KOPT-K1 (cell line): Measurements from ENCODE around the gene KCNV2.

Experiments
- H3K27ac ChIP-seq: fragments of 200-600 bp; sonication (generic); 2 replicates; pipeline ENCODE4 v1.5.1; 2016; ENCODE audit warnings: antibody characterized with exemption, mild to moderate bottlenecking, low read depth, low read length; ENCODE audit not compliant: poor library complexity, severe bottlenecking
- H3K36me3 ChIP-seq: fragments of 200-600 bp; sonication (generic); 2 replicates; pipeline ENCODE4 v1.5.1; 2017; ENCODE audit warnings: antibody characterized with exemption, mild to moderate bottlenecking, low read length, moderate library complexity; ENCODE audit not compliant: insufficient read depth
- H3K9me3 ChIP-seq: fragments of 200-600 bp; sonication (generic); 2 replicates; pipeline ENCODE4 v1.5.1; 2017; ENCODE audit warnings: antibody characterized with exemption, low read length, mild to moderate bottlenecking; ENCODE audit not compliant: insufficient read depth, poor library complexity, severe bottlenecking

Gene KCNV2

GRCh38 chr9:2761424-2761823, 44.1 kb downstream of the KCNV2 start:
- Histone ChIP-seq H3K36me3 (peaks cover 71% of the 10 kb centered on the region), H3K27ac (no peak overlapping the region), H3K9me3 (no peaks in the 10 kb centered on the region)

GRCh38 chr9:2764353-2764752, 47.0 kb downstream of the KCNV2 start:
- peaks cover 58% of the 10 kb centered on the region for H3K36me3 ChIP-seq
- H3K9me3 ChIP-seq, result no peaks in the 10 kb centered on the region
- H3K27ac ChIP-seq, result no peak overlapping the region

DNA sequence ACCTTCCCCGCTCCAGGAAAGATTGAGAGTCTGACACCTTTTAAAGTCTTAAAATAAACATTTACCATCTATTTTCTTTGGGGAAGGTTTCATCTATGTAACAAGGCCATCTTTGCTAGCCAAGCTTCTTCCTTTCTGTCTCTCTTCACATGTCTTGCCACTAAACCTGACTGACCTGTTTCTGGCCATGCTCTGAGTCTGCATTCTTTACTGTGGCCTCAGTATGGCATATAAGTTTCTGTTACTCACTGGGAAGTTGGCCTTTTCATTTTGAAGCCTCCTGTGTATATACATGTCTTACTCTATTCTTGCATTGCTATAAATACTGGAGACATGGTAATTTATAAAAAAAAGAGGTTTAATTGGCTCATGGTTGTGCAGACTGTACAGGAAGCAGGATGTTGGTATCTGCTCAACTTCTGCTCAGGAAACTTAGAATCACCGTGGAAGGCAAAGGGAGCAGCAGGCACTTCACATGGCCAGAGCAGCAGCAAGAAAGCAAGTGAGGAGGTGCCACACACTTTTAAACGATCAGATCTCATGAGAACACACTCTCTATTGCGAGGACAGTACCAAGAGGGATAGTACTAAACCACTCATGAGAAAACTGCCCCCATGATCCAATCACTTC, 48.1 kb downstream of the KCNV2 start:
- Histone ChIP-seq H3K9me3 (no peaks in the 10 kb centered on the region), H3K36me3 (peaks cover 58% of the 10 kb centered on the region), H3K27ac (no peak overlapping the region)

GRCh38 chr9:2767800-2768677, 50.7 kb downstream of the KCNV2 start:
- Histone ChIP-seq H3K27ac (no peak overlapping the region), H3K36me3 (peaks cover 64% of the 10 kb centered on the region), H3K9me3 (no peaks in the 10 kb centered on the region)

GRCh38 chr9:2771087-2771486, 53.8 kb downstream of the KCNV2 start:
- Histone ChIP-seq H3K36me3 (peaks cover 82% of the 10 kb centered on the region), H3K9me3 (peaks cover 28% of the 10 kb centered on the region), H3K27ac (no peak overlapping the region)

- Histone ChIP-seq H3K9me3 (peaks cover 34% of the 10 kb centered on the region), H3K27ac (no peak overlapping the region), H3K36me3 (peaks cover 88% of the 10 kb centered on the region)
Observed at GRCh38 chr9:2771661-2772060, 54.4 kb downstream of the KCNV2 start.

- Histone ChIP-seq H3K9me3 (peaks cover 57% of the 10 kb centered on the region), H3K36me3 (peaks cover 100% of the 10 kb centered on the region), H3K27ac (no peak overlapping the region)
Observed at GRCh38 chr9:2777454-2777853, 60.1 kb downstream of the KCNV2 start.

GRCh38 chr9:2778816-2779215, 61.5 kb downstream of the KCNV2 start:
- Histone ChIP-seq H3K36me3 (peaks cover 99% of the 10 kb centered on the region), H3K9me3 (peaks cover 52% of the 10 kb centered on the region), H3K27ac (no peak overlapping the region)
